HepG2 (cell line): Measurements from ENCODE around the gene KRTAP10-5. TPM values are rescaled to one million over a fixed set of nuclear protein-coding genes. Genes with fewer than 3 reads are reported as not detected.

Source experiments
- ATAC-seq: fragments of 200-7000 bp; cut with Tn5 transposase; 3 replicates; pipeline ENCODE4 v1.9.1; 2020; ENCODE audit warnings: mild to moderate bottlenecking, moderate library complexity
- BruUV-seq: library from RNA; stranded (reverse); fragments of 400-500 nt; replicated peaks from 2 replicates; lab custom pipeline; 2021; lab: Mats Ljungman, UMichigan
- CTCF ChIA-PET: fragments of 300-600 bp; formaldehyde crosslinking; extraction: SDS; loops from one replicate; lab custom pipeline; 2021; ENCODE audit warnings: low total read pairs, inconsistent platforms, low intra/inter-chr PET ratio; lab: Yijun Ruan, JAX
- POLR2A ChIA-PET: fragments of 350-600 bp; sonication (Branson Sonifier 250); formaldehyde crosslinking; loops from one replicate; lab custom pipeline; 2020; ENCODE audit warnings: antibody characterized with exemption, inconsistent platforms; lab: Yijun Ruan, JAX
- DNase-seq: peaks from one replicate; pipeline ENCODE4 v3.0.0-alpha.2; 2015; ENCODE audit warnings: low spot score
- FAIRE-seq: peaks from 3 replicates; lab custom pipeline; 2011; peaks lifted over from hg19 to GRCh38; lab: Jason Lieb, UNC
- H2AFZ ChIP-seq: one replicate; pipeline ENCODE4 v1.6.1; 2011; ENCODE audit warnings: low read length, inconsistent platforms
- H3K27ac ChIP-seq: fragments of 300-600 bp; 3 replicates; pipeline ENCODE4 v1.8.0; 2011; ENCODE audit warnings: mixed run types, mild to moderate bottlenecking, mixed read lengths, low read length, inconsistent platforms; ENCODE audit not compliant: insufficient read depth; ENCODE audit errors: extremely low read length
- H3K27me3 ChIP-seq, 2 experiments: fragments of 200-600 bp in 1 of 2; 2 replicates in 1 of 2; 3 replicates in 1 of 2; pipeline versions ENCODE4 v1.6.0 to v1.8.0; 2011; ENCODE audit warnings: low read length in 2 of 2, mild to moderate bottlenecking in 2 of 2, moderate library complexity in 2 of 2, inconsistent platforms in 1 of 2; ENCODE audit not compliant: insufficient read depth in 2 of 2, control insufficient read depth in 1 of 2
- H3K36me3 ChIP-seq, 2 experiments: fragments of 200-600 bp in 1 of 2; replicated peaks in 1 of 2; 2 replicates in 1 of 2; 3 replicates in 1 of 2; pipeline versions ENCODE4 v1.5.1 to v1.8.0; 2011; ENCODE audit warnings: low read length in 2 of 2, inconsistent platforms in 1 of 2; ENCODE audit not compliant: insufficient read depth in 2 of 2, control insufficient read depth in 1 of 2
- H3K4me1 ChIP-seq: 2 replicates; pipeline ENCODE4 v1.5.1; 2012; ENCODE audit warnings: low read length, inconsistent platforms; ENCODE audit not compliant: insufficient read depth
- H3K4me2 ChIP-seq: 2 replicates; pipeline ENCODE4 v1.6.0; 2011; ENCODE audit warnings: low read depth, low read length, inconsistent platforms
- H3K4me3 ChIP-seq, 3 experiments: fragments of 200-600 bp in 1 of 3; sonication (generic), shearing (Covaris generic) in 1 of 3; replicated peaks in 1 of 3; 2 replicates each; pipeline ENCODE4 v1.5.1; 2011 to 2016; ENCODE audit warnings: low read length in 3 of 3, inconsistent platforms in 2 of 3, low read depth in 2 of 3, mild to moderate bottlenecking in 2 of 3, control low read depth in 1 of 3, mixed read lengths in 1 of 3; ENCODE audit not compliant: insufficient read depth in 1 of 3
- H3K79me2 ChIP-seq: one replicate; pipeline ENCODE4 v1.6.1; 2011; ENCODE audit warnings: low read length, inconsistent platforms; ENCODE audit not compliant: insufficient read depth
- H3K9ac ChIP-seq: 2 replicates; pipeline ENCODE4 v1.6.0; 2011; ENCODE audit warnings: mild to moderate bottlenecking, low read depth, low read length, inconsistent platforms; ENCODE audit not compliant: insufficient read depth
- H3K9me3 ChIP-seq: 2 replicates; pipeline ENCODE4 v1.5.1; 2012; ENCODE audit warnings: mild to moderate bottlenecking, low read length
- H4K20me1 ChIP-seq: 2 replicates; pipeline ENCODE4 v1.6.0; 2011; ENCODE audit warnings: inconsistent platforms, mild to moderate bottlenecking, low read length, moderate library complexity; ENCODE audit not compliant: insufficient read depth
- CREB3 ChIP-seq: sonication (generic); formaldehyde crosslinking; IDR thresholded peaks from 2 replicates; pipeline ENCODE4 v1.5.0; 2020; ENCODE audit warnings: missing genetic modification reagents
- GABPB1 ChIP-seq: IDR thresholded peaks from 2 replicates; pipeline ENCODE4 v1.6.1; 2016; ENCODE audit warnings: mild to moderate bottlenecking, missing genetic modification reagents, moderate library complexity, missing compliant biosample characterization
- GLMP ChIP-seq: sonication (generic); formaldehyde crosslinking; IDR thresholded peaks from 2 replicates; pipeline ENCODE4 v1.9.0; 2021; ENCODE audit warnings: missing genetic modification reagents, mild to moderate bottlenecking, borderline replicate concordance
- IKZF5 ChIP-seq: IDR thresholded peaks from 2 replicates; pipeline ENCODE4 v1.6.1; 2018; ENCODE audit warnings: missing genetic modification reagents, mild to moderate bottlenecking, missing compliant biosample characterization
- JARID2 ChIP-seq: sonication (generic); formaldehyde crosslinking; IDR thresholded peaks from 2 replicates; pipeline ENCODE4 v1.8.1; 2023; ENCODE audit warnings: missing genetic modification reagents, inconsistent platforms; ENCODE audit not compliant: insufficient replicate concordance
- NFKB2 ChIP-seq: sonication (generic); formaldehyde crosslinking; IDR thresholded peaks from 2 replicates; pipeline ENCODE4 v1.4.0; 2020; ENCODE audit warnings: missing genetic modification reagents, borderline replicate concordance
- TOPORS ChIP-seq: sonication (generic); formaldehyde crosslinking; IDR thresholded peaks from 2 replicates; pipeline ENCODE4 v1.8.0; 2023; ENCODE audit warnings: mild to moderate bottlenecking, missing genetic modification reagents
- TRIM22 ChIP-seq: fragments of 450-650 bp; IDR thresholded peaks from 2 replicates; pipeline ENCODE4 v1.6.1; 2017
- ZBTB43 ChIP-seq: sonication (generic); formaldehyde crosslinking; conservative IDR thresholded peaks from 2 replicates; pipeline ENCODE4 v1.4.0; 2020; ENCODE audit warnings: missing genetic modification reagents
- ZNF280D ChIP-seq: sonication (generic); formaldehyde crosslinking; IDR thresholded peaks from 2 replicates; pipeline ENCODE4 v1.5.1; 2020; ENCODE audit warnings: mild to moderate bottlenecking, missing genetic modification reagents
- ZNF292 ChIP-seq: sonication (generic); formaldehyde crosslinking; IDR thresholded peaks from 2 replicates; pipeline ENCODE4 v1.8.1; 2022; ENCODE audit warnings: mild to moderate bottlenecking, low read depth, missing genetic modification reagents, borderline replicate concordance
- ZNF569 ChIP-seq: sonication (generic); formaldehyde crosslinking; IDR thresholded peaks from 2 replicates; pipeline ENCODE4 v1.5.0; 2020; ENCODE audit warnings: mild to moderate bottlenecking, missing genetic modification reagents, moderate library complexity, borderline replicate concordance
- whole genome bisulfite sequencing: methylation state at CpG from one replicate; pipeline ENCODE4 v1.1.6; 2017; ENCODE audit warnings: low lambda C conversion rate; 5-methylcytosine and 5-hydroxymethylcytosine counted together
- in situ Hi-C: cut with HindIII; loops from 2 replicates; pipeline ENCODE4 v1.10.0; 2017; ENCODE audit warnings: low pct_unique_long_range_greater_than_20kb; ENCODE audit not compliant: extremely low pct_ligation_motif_present
- intact Hi-C: fragments of 100-400 bp; cut with micrococcal nuclease; formaldehyde crosslinking; loops from one replicate; pipeline ENCODE4 v1.10.0; 2022; ENCODE audit not compliant: unreplicated experiment
- polyA plus RNA-seq, 8 experiments: library from polyadenylated mRNA; depleted of rRNA in 3 of 8; stranded (reverse) in 7 of 8; unstranded in 1 of 8; fragments of >200 nt; fragmentation: Illumina TruSeq in 4 of 8; extraction: Trizol in 4 of 8; gene quantifications; 2 replicates each; pipeline versions ENCODE4 v1.2.1 to v1.2.3, GENCODE V29; 2011 to 2016; ENCODE audit warnings: low read depth in 4 of 8, missing spikeins in 1 of 8, mixed read lengths in 1 of 8; ENCODE audit not compliant: insufficient read depth in 1 of 8
- total RNA-seq, 5 experiments: library from RNA; depleted of rRNA; stranded (reverse); fragments of >200 nt; fragmentation: Illumina TruSeq; extraction: Trizol; gene quantifications; 2 replicates each; pipeline ENCODE4 v1.2.3, GENCODE V29; 2016; ENCODE audit warnings: low read depth in 1 of 5

The KRTAP10-5 gene
- total and polyA plus RNA-seq, 2 of the 13 experiments (the other 11 are each of a cell fraction or from before 2014, with no cell fraction given), result not detected

GRCh38 chr21:44547656-44548331 lies 32.6 kb downstream of the KRTAP10-5 start:
- H3K9ac ChIP-seq, result no peak overlapping the region
- no peak overlapping the region for H2AFZ ChIP-seq
- FAIRE-seq (no peak), ATAC-seq (no peak), DNase-seq (no peak)
- 33% methylated on average over 4 of the region's 5 CpGs for WGBS
- H3K4me3 ChIP-seq, result no peak overlapping the region
- H3K9me3 ChIP-seq, result peaks cover 7% of the 10 kb centered on the region; the same call in 1 of the 2 replicates
- no peak overlapping the region for H3K27ac ChIP-seq
- H3K4me1 ChIP-seq, result no peaks in the 10 kb centered on the region; the same call in 1 of the 2 replicates
- ChIA-PET POLR2A (no interaction called here), CTCF (no interaction called here)
- H3K36me3 ChIP-seq, result no peaks in the 10 kb centered on the region
- intact Hi-C loops, result no loop called here
- in situ Hi-C loops, result no loop called here
- H3K4me2 ChIP-seq, result no peak overlapping the region
- H4K20me1 ChIP-seq, result no peaks in the 10 kb centered on the region
- H3K79me2 ChIP-seq, result no peaks in the 10 kb centered on the region
- BruUV-seq, result no TSS peak
- H3K27me3 ChIP-seq, result no peaks in the 10 kb centered on the region
- TF ChIP-seq GABPB1 (CRISPR knock-in tag) (no peak), ZNF569 (CRISPR knock-in tag) (no peak), GLMP (CRISPR knock-in tag) (no peak), TOPORS (CRISPR knock-in tag) (no peak), CREB3 (no peak), JARID2 (no peak), ZBTB43 (CRISPR knock-in tag) (no peak), IKZF5 (CRISPR knock-in tag) (no peak), ZNF280D (CRISPR knock-in tag) (no peak), NFKB2 (CRISPR knock-in tag) (no peak), TRIM22 (no peak), ZNF292 (no peak)
